ENCODE measurements around the gene TMEM156. TPM values are rescaled to one million over a fixed set of nuclear protein-coding genes. Genes with fewer than 3 reads are reported as not detected.
"Not testable (repeated sequence)": the region's sequence is repeated elsewhere in the genome, so short reads cannot be mapped to it uniquely, and the experiment has no call there.

TMEM156 gene
- total RNA-seq, 3 donors from 2014 or later = 0.44 to 1.3 (median 0.94) TPM

GRCh38 chr4:38989487-38989886 is 42.7 kb downstream of the TMEM156 start:
- intact Hi-C loops (cut with DNase I, micrococcal nuclease) = no loop called here
- TF ChIP-seq, protein P1, sequence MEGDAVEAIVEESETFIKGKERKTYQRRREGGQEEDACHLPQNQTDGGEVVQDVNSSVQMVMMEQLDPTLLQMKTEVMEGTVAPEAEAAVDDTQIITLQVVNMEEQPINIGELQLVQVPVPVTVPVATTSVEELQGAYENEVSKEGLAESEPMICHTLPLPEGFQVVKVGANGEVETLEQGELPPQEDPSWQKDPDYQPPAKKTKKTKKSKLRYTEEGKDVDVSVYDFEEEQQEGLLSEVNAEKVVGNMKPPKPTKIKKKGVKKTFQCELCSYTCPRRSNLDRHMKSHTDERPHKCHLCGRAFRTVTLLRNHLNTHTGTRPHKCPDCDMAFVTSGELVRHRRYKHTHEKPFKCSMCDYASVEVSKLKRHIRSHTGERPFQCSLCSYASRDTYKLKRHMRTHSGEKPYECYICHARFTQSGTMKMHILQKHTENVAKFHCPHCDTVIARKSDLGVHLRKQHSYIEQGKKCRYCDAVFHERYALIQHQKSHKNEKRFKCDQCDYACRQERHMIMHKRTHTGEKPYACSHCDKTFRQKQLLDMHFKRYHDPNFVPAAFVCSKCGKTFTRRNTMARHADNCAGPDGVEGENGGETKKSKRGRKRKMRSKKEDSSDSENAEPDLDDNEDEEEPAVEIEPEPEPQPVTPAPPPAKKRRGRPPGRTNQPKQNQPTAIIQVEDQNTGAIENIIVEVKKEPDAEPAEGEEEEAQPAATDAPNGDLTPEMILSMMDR (IDR thresholded peaks at IDR 0.05) = no peak
- no peaks in the 10 kb centered on the region for H3K9me3 ChIP-seq
- no peaks in the 10 kb centered on the region for H3K4me1 ChIP-seq (ENCODE audit: low read depth)
- ATAC-seq (no peak), DNase-seq (no peak)
- no peaks in the 10 kb centered on the region for H3K36me3 ChIP-seq (ENCODE audit: low read depth)
- H3K4me3 ChIP-seq = no peak overlapping the region

- H3K4me1 ChIP-seq (ENCODE audit: low read depth); H3K4me3 ChIP-seq; intact Hi-C loops (cut with DNase I, micrococcal nuclease); H3K36me3 ChIP-seq (ENCODE audit: low read depth); DNase-seq; H3K9me3 ChIP-seq; ATAC-seq: not testable (repeated sequence)
Measured at GRCh38 chr4:38988353-38988752, 43.9 kb downstream of the TMEM156 start.

DNA sequence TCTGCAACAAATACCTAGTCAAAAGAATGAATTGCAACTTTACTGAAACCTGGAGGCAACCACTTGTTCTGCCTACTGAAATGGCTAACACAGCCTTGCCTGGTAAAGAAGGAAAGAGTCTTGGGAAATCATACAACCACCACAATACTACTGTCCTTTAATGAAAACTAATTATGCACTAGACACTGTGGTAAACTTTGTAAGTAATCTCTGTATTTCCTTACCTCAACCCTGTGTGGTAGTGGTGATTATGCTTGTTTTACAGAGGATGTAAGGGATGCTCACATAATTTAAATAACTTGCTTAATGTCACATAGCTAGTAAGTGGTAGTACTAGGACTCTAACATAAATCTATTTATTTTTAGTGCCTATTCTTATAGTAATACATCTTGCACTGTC is 44.7 kb downstream of the TMEM156 start:
- intact Hi-C loops (cut with DNase I, micrococcal nuclease) = no loop called here
- TF ChIP-seq, protein P1 (IDR thresholded peaks at IDR 0.05) = no peak
- H3K4me3 ChIP-seq = no peak overlapping the region
- H3K9me3 ChIP-seq = no peaks in the 10 kb centered on the region
- DNase-seq = no peak
- H3K36me3 ChIP-seq (ENCODE audit: low read depth) = no peaks in the 10 kb centered on the region
- no peak for ATAC-seq
- no peaks in the 10 kb centered on the region for H3K4me1 ChIP-seq (ENCODE audit: low read depth)

DNA sequence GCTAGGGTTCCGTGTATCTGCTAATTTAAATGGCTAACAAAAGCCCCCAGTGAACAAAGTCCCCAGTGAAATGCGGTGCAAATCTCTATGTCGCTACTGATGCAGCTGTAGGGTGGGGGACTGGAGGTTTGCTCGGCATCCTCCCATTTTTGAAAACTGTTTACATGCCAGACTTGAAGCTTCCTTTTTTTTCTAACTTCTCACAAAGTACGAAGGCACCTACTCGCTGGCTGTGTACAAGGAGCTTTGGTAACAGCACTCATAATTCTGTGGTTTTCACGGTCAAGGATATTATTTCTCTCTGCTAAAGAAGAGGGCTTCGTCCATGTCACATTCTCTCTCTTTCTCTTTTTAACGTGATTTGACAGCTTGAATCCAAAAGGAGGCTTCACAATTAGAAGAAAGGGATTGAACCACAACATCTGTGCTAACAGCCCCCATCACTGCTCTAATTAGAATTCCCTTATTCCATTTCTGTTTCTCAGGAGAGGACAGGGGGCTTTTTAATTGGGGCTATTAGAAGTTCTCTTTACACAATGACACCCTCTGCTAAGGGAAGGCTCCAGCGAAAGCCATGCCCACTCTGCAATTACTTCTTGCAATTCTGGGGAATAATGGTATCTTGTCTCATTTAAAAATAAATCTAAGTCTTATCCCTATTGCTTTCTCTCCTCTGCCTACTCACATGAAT is 46.7 kb downstream of the TMEM156 start:
- peak; percentile 52 for ATAC-seq
- intact Hi-C loops (cut with DNase I, micrococcal nuclease) = no loop called here
- Histone ChIP-seq H3K9me3 (no peaks in the 10 kb centered on the region), H3K4me1 (ENCODE audit: low read depth) (no peaks in the 10 kb centered on the region), H3K36me3 (ENCODE audit: low read depth) (no peaks in the 10 kb centered on the region), H3K4me3 (no peak overlapping the region)
- no peak for DNase-seq
- TF ChIP-seq, protein P1 (IDR thresholded peaks at IDR 0.05) = no peak

GRCh38 chr4:38983787-38984598 is 48.2 kb downstream of the TMEM156 start:
- DNase-seq = no peak
- TF ChIP-seq, protein P1 (IDR thresholded peaks at IDR 0.05) = no peak
- Histone ChIP-seq H3K4me3 (no peak overlapping the region), H3K9me3 (no peaks in the 10 kb centered on the region), H3K36me3 (ENCODE audit: low read depth) (no peaks in the 10 kb centered on the region), H3K4me1 (ENCODE audit: low read depth) (no peaks in the 10 kb centered on the region)
- no peak for ATAC-seq
- intact Hi-C loops (cut with DNase I, micrococcal nuclease) = no loop called here

DNA sequence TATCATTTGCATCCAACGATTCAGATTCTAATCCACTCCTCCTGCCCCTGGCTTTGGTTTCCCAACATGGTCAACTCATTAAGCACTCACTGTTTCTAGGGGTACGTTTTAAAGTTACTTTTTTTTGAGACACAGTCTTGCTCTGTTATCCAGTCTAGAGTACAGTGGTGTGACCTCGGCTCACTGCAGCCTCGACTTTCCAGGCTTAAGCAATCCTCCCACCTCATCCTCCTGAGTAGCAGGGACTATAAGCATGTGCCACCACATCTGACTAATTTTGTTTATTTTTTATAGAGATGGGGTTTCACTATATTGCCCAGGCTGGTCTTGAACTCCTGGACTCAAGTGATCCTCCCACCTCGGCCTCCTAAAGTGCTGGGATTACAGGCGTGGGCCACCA is 48.9 kb downstream of the TMEM156 start:
- TF ChIP-seq, protein P1 (IDR thresholded peaks at IDR 0.05) = no peak
- no peak for DNase-seq
- no peaks in the 10 kb centered on the region for H3K36me3 ChIP-seq (ENCODE audit: low read depth)
- H3K4me1 ChIP-seq (ENCODE audit: low read depth) = no peaks in the 10 kb centered on the region
- H3K9me3 ChIP-seq = no peaks in the 10 kb centered on the region
- intact Hi-C loops (cut with DNase I, micrococcal nuclease) = no loop called here
- ATAC-seq = no peak
- H3K4me3 ChIP-seq = no peak overlapping the region
